Measurements from ENCODE around the gene ABHD3.

- TF ChIP-seq CTCF (IDR thresholded peaks at IDR 0.05) = no peak
- TF ChIP-seq POLR2A (IDR thresholded peaks at IDR 0.05) = no peak
Measured at GRCh38 chr18:21733011-21733410, 28.4 kb upstream of the ABHD3 start.
